WTC11 (cell line): ENCODE measurements around the gene ZP3. TPM values are rescaled to one million over a fixed set of nuclear protein-coding genes. Genes with fewer than 3 reads are reported as not detected.
A peak's percentile ranks its signal among the peaks of the same experiment; 100 is the strongest.

ENCODE experiments used
- ATAC-seq: fragments of 200-7000 bp; cut with Tn5 transposase; 2 replicates; pipeline ENCODE4 v1.10.0; 2021; ENCODE audit warnings: mild to moderate bottlenecking, moderate library complexity
- CTCF ChIA-PET: fragments of 300-600 bp; sonication (Branson Sonifier 250); formaldehyde crosslinking; loops from one replicate; lab custom pipeline; 2021; ENCODE audit warnings: antibody characterized with exemption; lab: Charles Lee
- POLR2A ChIA-PET: fragments of 350-600 bp; sonication (Branson Sonifier 250); formaldehyde crosslinking; loops from one replicate; lab custom pipeline; 2021; ENCODE audit warnings: antibody characterized with exemption; lab: Charles Lee
- DNase-seq: peaks from one replicate; pipeline ENCODE4 v3.0.0; 2021; ENCODE audit warnings: low spot score
- H3K27ac Mint-ChIP-seq: 2 replicates; pipeline ENCODE4 v1.8.0; 2021; ENCODE audit warnings: mixed read lengths
- H3K27me3 Mint-ChIP-seq: 2 replicates; pipeline ENCODE4 v1.8.0; 2021; ENCODE audit warnings: low read depth, mild to moderate bottlenecking, moderate library complexity, mixed read lengths
- H3K36me3 Mint-ChIP-seq: 2 replicates; pipeline ENCODE4 v1.8.0; 2021; ENCODE audit warnings: mixed read lengths
- H3K4me1 Mint-ChIP-seq: 2 replicates; pipeline ENCODE4 v1.8.0; 2022; ENCODE audit warnings: mixed read lengths
- H3K4me3 Mint-ChIP-seq: 2 replicates; pipeline ENCODE4 v1.8.0; 2021; ENCODE audit warnings: mild to moderate bottlenecking, moderate library complexity, mixed read lengths
- H3K9me3 Mint-ChIP-seq: 2 replicates; pipeline ENCODE4 v1.8.0; 2021; ENCODE audit warnings: mixed read lengths
- AR ChIP-seq: fragments of 250-450 bp; sonication (Bioruptor Pico); IDR thresholded peaks from 2 replicates; pipeline ENCODE4 v1.9.0; 2021; ENCODE audit warnings: mild to moderate bottlenecking
- ARID4B ChIP-seq: sonication (generic); formaldehyde crosslinking; IDR thresholded peaks from 2 replicates; pipeline ENCODE4 v1.8.0; 2023; ENCODE audit warnings: missing genetic modification reagents, mild to moderate bottlenecking, borderline replicate concordance
- ATF1 ChIP-seq: sonication (generic); formaldehyde crosslinking; IDR thresholded peaks from 2 replicates; pipeline ENCODE4 v1.8.1; 2023; ENCODE audit warnings: mild to moderate bottlenecking, moderate library complexity, missing genetic modification reagents
- EMX1 ChIP-seq: fragments of 250-450 bp; sonication (Bioruptor Pico); IDR thresholded peaks from 2 replicates; pipeline ENCODE4 v1.8.0; 2021; ENCODE audit warnings: mild to moderate bottlenecking
- ERG ChIP-seq: fragments of 250-450 bp; sonication (Bioruptor Pico); IDR thresholded peaks from 2 replicates; pipeline ENCODE4 v1.8.0; 2021; ENCODE audit warnings: mild to moderate bottlenecking
- FOXP4 ChIP-seq: sonication (generic); formaldehyde crosslinking; IDR thresholded peaks from 2 replicates; pipeline ENCODE4 v1.8.0; 2022; ENCODE audit warnings: mild to moderate bottlenecking, missing genetic modification reagents
- HMGXB4 ChIP-seq: sonication (generic); formaldehyde crosslinking; IDR thresholded peaks from 2 replicates; pipeline ENCODE4 v1.8.1; 2023; ENCODE audit warnings: mild to moderate bottlenecking, moderate library complexity, missing genetic modification reagents
- MLX ChIP-seq: sonication (generic); formaldehyde crosslinking; IDR thresholded peaks from 2 replicates; pipeline ENCODE4 v1.8.1; 2023; ENCODE audit warnings: mild to moderate bottlenecking, missing genetic modification reagents, moderate library complexity
- MXD4 ChIP-seq: fragments of 250-450 bp; sonication (Bioruptor Pico); IDR thresholded peaks from 2 replicates; pipeline ENCODE4 v1.8.0; 2021; ENCODE audit warnings: mild to moderate bottlenecking, moderate library complexity, borderline replicate concordance
- NR2C2 ChIP-seq: sonication (generic); formaldehyde crosslinking; IDR thresholded peaks from 2 replicates; pipeline ENCODE4 v1.8.0; 2022; ENCODE audit warnings: mild to moderate bottlenecking, missing genetic modification reagents
- PRDM15 ChIP-seq: sonication (generic); formaldehyde crosslinking; IDR thresholded peaks from 2 replicates; pipeline ENCODE4 v1.8.0; 2022; ENCODE audit warnings: missing genetic modification reagents
- PRRX2 ChIP-seq: fragments of 250-450 bp; sonication (Bioruptor Pico); IDR thresholded peaks from 2 replicates; pipeline ENCODE4 v1.8.0; 2021; ENCODE audit warnings: mild to moderate bottlenecking
- RELA ChIP-seq: sonication (generic); formaldehyde crosslinking; IDR thresholded peaks from 2 replicates; pipeline ENCODE4 v1.8.1; 2022; ENCODE audit warnings: missing genetic modification reagents, mild to moderate bottlenecking, borderline replicate concordance
- SMAD3 ChIP-seq: sonication (generic); formaldehyde crosslinking; IDR thresholded peaks from 2 replicates; pipeline ENCODE4 v1.8.0; 2022; ENCODE audit warnings: missing genetic modification reagents, mild to moderate bottlenecking, borderline replicate concordance
- SP1 ChIP-seq: sonication (generic); formaldehyde crosslinking; conservative IDR thresholded peaks from 2 replicates; pipeline ENCODE4 v1.8.1; 2022; ENCODE audit warnings: missing genetic modification reagents
- TEAD1 ChIP-seq: sonication (generic); formaldehyde crosslinking; IDR thresholded peaks from 2 replicates; pipeline ENCODE4 v1.8.0; 2022; ENCODE audit warnings: mild to moderate bottlenecking, missing genetic modification reagents
- ZNF121 ChIP-seq: sonication (generic); formaldehyde crosslinking; IDR thresholded peaks from 2 replicates; pipeline ENCODE4 v1.8.0; 2023; ENCODE audit warnings: missing genetic modification reagents
- ZNF281 ChIP-seq: sonication (generic); formaldehyde crosslinking; IDR thresholded peaks from 2 replicates; pipeline ENCODE4 v1.8.0; 2023; ENCODE audit warnings: mild to moderate bottlenecking, missing genetic modification reagents
- total RNA-seq: library from RNA; stranded (reverse); gene quantifications from 3 replicates; pipeline ENCODE4 v1.2.3, GENCODE V29; 2021

The ZP3 gene
- total RNA-seq, 1 experiment from 2014 or later = 1.8 TPM

- ChIA-PET POLR2A (interaction anchor here (0.5 to 1.3 kb wide), 2 partner anchors 11 to 91 kb away, joined by 3 to 6 read pairs; no protein-coding TSS in a partner anchor), CTCF (interaction anchor here (0.6 to 1.8 kb wide), 3 partner anchors 14 to 235 kb away, joined by 3 to 5 read pairs (median 3); no protein-coding TSS in a partner anchor)
- H3K9me3 Mint-ChIP-seq = no peaks in the 10 kb centered on the region
- ATAC-seq = peak; percentile 96
- peaks cover 18% of the 10 kb centered on the region for H3K4me1 Mint-ChIP-seq
- no peak within 1 kb of the TSS; the same call in 1 of the 2 replicates for H3K27ac Mint-ChIP-seq
- H3K4me3 Mint-ChIP-seq = peak within 1 kb of the TSS; percentile 79
- no peaks in the 10 kb centered on the region for H3K36me3 Mint-ChIP-seq
- no peaks in the 10 kb centered on the region for H3K27me3 Mint-ChIP-seq
- DNase-seq = peak; percentile 77
- TF ChIP-seq ATF1 (no peak), ZNF121 (peak; percentile 64), NR2C2 (no peak), PRDM15 (CRISPR knock-in tag) (no peak), ARID4B (no peak), SP1 (CRISPR knock-in tag) (0 out of 2 replicates have a peak, but pooled peaks have one; percentile 46), AR (CRISPR knock-in tag) (0 out of 2 replicates have a peak, but pooled peaks have one; percentile 24), FOXP4 (CRISPR knock-in tag) (no peak), SMAD3 (CRISPR knock-in tag) (no peak), HMGXB4 (CRISPR knock-in tag) (no peak), PRRX2 (no peak), MXD4 (CRISPR knock-in tag) (no peak), RELA (CRISPR knock-in tag) (no peak), EMX1 (CRISPR knock-in tag) (no peak), TEAD1 (CRISPR knock-in tag) (no peak), ERG (CRISPR knock-in tag) (no peak), ZNF281 (no peak), MLX (CRISPR knock-in tag) (no peak)
Observed at GRCh38 chr7:76409537-76409936, 15.2 kb upstream of the ZP3 start, which contains the start of gene SSC4D. SSC4D (minus strand) TSS chr7:76409697; CDS start chr7:76404439, 5,258 bp downstream.
